MG63 (cell line): ENCODE results near the gene COL11A2. TPM values are rescaled to one million over a fixed set of nuclear protein-coding genes. Genes with fewer than 3 reads are reported as not detected.

Experiments
- DNase-seq: peaks from one replicate; pipeline ENCODE4 v3.0.0-alpha.2; 2020
- H3K27me3 ChIP-seq: fragments of 250-450 bp; sonication (Bioruptor Pico); 2 replicates; pipeline ENCODE4 v1.5.1; 2020; ENCODE audit warnings: mild to moderate bottlenecking, moderate library complexity
- H3K36me3 ChIP-seq: fragments of 250-450 bp; sonication (Bioruptor Pico); 2 replicates; pipeline ENCODE4 v1.5.1; 2020; ENCODE audit warnings: mild to moderate bottlenecking, moderate library complexity
- H3K4me3 ChIP-seq: fragments of 250-450 bp; sonication (Bioruptor Pico); 2 replicates; pipeline ENCODE4 v1.5.1; 2020; ENCODE audit warnings: mild to moderate bottlenecking, moderate library complexity
- H3K9me3 ChIP-seq: fragments of 250-450 bp; sonication (Bioruptor Pico); 2 replicates; pipeline ENCODE4 v1.5.1; 2020; ENCODE audit warnings: mild to moderate bottlenecking, moderate library complexity
- total RNA-seq: library from RNA; depleted of rRNA; stranded (reverse); fragments of >200 nt; shearing (Covaris generic); gene quantifications from 2 replicates; pipeline ENCODE4 v1.2.3, GENCODE V29; 2014; ENCODE audit warnings: low replicate concordance

COL11A2 gene
- total RNA-seq, 1 experiment from 2014 or later: 0.99 TPM

- Histone ChIP-seq H3K4me3 (no peak overlapping the region), H3K36me3 (peaks cover 36% of the 10 kb centered on the region), H3K27me3 (peaks cover 2% of the 10 kb centered on the region; the same call in 1 of the 2 replicates), H3K9me3 (no peaks in the 10 kb centered on the region)
- DNase-seq: no peak
Measured at GRCh38 chr6:33209856-33210255, 17.6 kb upstream of the COL11A2 start.

DNA sequence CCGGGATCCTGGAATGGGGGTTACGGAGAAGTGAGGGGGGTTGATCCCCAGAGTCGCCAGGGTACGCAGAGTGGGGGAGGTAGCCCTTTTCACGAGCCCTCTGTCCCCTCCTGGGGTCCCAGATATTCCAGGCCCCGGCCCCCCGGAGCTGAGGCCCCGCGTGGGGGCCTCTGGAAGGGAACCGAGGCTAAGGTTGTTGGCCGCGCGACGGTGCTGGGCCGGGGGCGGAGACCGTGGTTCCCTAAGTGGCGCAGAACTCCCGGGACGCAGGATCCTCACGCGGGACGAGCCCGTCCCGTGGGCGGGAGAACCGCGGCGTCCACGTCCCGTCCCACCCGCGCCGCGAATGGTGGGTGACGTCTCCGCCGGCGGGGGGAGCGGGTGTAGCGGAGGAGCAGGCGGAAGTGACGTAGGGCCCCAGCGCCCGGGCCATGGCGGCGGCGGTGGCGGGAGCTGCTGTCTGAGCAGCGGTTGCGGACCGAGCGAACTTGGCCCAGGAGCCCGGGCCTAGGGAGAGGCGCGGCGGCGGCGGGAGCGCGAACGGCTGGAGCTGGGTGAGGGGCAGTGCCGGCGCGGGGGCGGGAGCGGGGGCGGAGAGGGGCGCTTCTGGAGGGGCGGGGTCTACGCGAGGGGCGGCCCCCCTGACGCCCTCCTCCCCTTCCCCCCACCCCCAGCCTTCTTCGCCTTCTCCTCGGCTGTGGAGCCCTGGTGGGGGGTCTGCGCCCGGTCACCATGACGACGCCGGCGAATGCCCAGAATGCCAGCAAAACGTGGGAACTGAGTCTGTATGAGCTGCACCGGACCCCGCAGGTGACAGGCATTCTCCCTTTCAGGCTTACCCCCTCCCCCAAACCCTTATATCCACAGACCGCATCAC is 16.1 kb upstream of the COL11A2 start, which contains the start of gene RING1:
TSS of gene RING1 (plus strand) at position 410 of the 877 bp plus-strand sequence. CDS start at position 733, 323 bp downstream.
- H3K27me3 ChIP-seq: no peaks in the 10 kb centered on the region
- DNase-seq: peak; percentile 97
- H3K4me3 ChIP-seq: peak within 1 kb of the TSS; percentile 98
- no peaks in the 10 kb centered on the region for H3K9me3 ChIP-seq
- H3K36me3 ChIP-seq: peaks cover 51% of the 10 kb centered on the region

DNA sequence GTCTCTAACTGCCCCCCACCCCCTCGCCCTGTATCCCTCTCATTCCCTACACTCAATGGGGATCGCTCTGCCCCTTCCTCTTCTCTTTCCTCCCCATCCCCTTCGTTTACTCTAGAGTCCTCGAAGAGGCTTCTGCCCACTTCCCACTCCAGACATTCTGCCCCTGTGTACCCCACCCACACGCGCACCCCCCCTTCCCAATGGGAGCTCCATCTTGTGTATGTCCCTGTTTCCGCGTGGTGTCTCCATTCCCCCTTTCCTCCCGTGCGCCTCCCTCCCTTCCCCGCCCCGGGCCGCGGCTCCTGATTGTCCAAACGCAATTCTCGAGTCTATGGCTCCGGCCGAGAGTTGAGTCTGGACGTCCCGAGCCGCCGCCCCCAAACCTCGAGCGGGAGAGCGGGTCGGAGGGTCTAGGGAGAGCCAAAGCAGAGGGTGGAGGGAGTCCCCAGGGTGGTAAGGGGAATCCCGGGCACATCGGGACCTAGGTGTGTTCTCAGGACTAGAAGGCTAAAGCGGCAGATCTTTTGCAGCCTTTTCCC is 15.4 kb upstream of the COL11A2 start:
- Histone ChIP-seq H3K9me3 (no peaks in the 10 kb centered on the region), H3K4me3 (peak overlapping the region; percentile 98), H3K36me3 (peaks cover 58% of the 10 kb centered on the region), H3K27me3 (no peaks in the 10 kb centered on the region)
- DNase-seq: peak; percentile 88

- Histone ChIP-seq H3K9me3 (no peaks in the 10 kb centered on the region), H3K36me3 (peaks cover 64% of the 10 kb centered on the region), H3K27me3 (no peaks in the 10 kb centered on the region), H3K4me3 (peak overlapping the region; percentile 98)
- DNase-seq: peak; percentile 78
Measured at GRCh38 chr6:33206864-33207551, 14.7 kb upstream of the COL11A2 start.

- Histone ChIP-seq H3K9me3 (no peaks in the 10 kb centered on the region), H3K4me3 (peak overlapping the region; percentile 98), H3K36me3 (peaks cover 72% of the 10 kb centered on the region), H3K27me3 (no peaks in the 10 kb centered on the region)
- DNase-seq: no peak
Measured at GRCh38 chr6:33206027-33206863, 14.0 kb upstream of the COL11A2 start.

DNA sequence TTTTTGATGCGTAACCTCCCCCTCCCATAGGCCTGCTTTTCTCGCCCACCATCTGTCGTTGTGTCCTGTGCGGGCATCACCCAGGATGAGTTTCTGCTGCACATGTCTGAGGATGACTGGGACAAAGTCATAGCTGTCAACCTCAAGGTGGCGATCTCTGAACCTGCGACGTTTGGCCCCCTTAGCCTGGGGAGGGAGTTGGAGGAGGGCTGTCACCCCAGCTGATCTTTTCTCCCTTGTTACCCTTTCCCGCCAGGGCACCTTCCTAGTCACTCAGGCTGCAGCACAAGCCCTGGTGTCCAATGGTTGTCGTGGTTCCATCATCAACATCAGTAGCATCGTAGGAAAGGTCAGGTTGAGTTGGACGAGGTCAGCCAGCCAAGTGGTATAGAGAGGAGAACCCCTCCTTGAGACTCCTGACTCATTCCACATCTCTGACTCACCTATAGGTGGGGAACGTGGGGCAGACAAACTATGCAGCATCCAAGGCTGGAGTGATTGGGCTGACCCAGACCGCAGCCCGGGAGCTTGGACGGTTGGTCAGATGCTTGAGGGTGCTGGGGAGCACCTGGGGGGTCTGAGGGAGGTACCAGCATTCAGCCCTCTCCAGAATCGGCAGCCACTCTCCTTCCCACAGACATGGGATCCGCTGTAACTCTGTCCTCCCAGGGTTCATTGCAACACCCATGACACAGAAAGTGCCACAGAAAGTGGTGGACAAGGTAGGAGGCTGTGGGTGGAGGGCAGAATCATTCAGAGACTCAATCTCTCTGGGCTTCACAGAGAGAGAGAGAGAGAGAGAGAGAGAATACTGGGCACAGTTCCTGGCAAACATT is 13.1 kb upstream of the COL11A2 start:
- Histone ChIP-seq H3K36me3 (peaks cover 70% of the 10 kb centered on the region), H3K9me3 (no peaks in the 10 kb centered on the region), H3K27me3 (no peaks in the 10 kb centered on the region), H3K4me3 (no peak overlapping the region)
- DNase-seq: peak; percentile 58

- Histone ChIP-seq H3K36me3 (peaks cover 67% of the 10 kb centered on the region), H3K9me3 (no peaks in the 10 kb centered on the region), H3K4me3 (no peak within 1 kb of the TSS), H3K27me3 (no peaks in the 10 kb centered on the region)
- no peak for DNase-seq
Measured at GRCh38 chr6:33204415-33205190, 12.3 kb upstream of the COL11A2 start, which contains the start of gene HSD17B8. TSS of gene HSD17B8 (plus strand) at chr6:33204655. CDS start at chr6:33204669, 14 bp downstream.

- Histone ChIP-seq H3K36me3 (peaks cover 65% of the 10 kb centered on the region), H3K27me3 (no peaks in the 10 kb centered on the region), H3K4me3 (no peak overlapping the region), H3K9me3 (no peaks in the 10 kb centered on the region)
- DNase-seq: no peak
Measured at GRCh38 chr6:33204165-33204414, 11.8 kb upstream of the COL11A2 start.

DNA sequence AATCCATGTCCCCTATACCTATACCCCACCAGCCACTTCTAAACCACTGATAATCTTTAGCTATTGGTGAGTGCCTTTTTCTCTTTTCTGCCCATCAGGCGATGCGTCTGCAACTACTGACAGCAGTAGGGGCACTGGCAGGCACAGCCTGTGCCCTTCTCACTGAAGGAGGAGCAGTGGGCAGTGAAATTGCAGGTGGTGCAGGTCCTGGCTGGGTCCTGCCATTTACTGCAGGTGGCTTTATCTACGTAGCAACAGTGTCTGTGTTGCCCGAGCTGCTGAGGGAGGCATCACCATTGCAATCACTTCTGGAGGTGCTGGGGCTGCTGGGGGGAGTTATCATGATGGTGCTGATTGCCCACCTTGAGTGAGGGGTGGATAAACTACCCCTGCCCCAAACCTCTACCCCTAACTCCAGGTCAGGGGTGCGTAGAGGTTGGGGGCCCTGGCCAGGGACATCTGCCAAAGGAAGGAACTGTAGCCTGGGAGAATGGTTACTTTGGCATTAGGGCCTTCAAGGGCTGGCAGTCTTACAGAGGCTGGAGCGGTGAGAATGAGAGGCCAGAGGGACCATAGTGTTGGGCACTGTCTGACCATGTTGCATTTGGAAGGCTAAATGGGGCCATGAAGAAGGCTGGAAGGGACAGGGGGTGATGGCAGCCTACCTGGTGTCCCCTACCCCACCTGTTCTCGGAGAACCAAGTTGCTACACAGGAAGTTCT is 11.3 kb upstream of the COL11A2 start:
- H3K9me3 ChIP-seq: no peaks in the 10 kb centered on the region
- H3K4me3 ChIP-seq: no peak overlapping the region
- H3K36me3 ChIP-seq: peaks cover 61% of the 10 kb centered on the region
- no peaks in the 10 kb centered on the region for H3K27me3 ChIP-seq
- DNase-seq: no peak

GRCh38 chr6:33202799-33203198 is 10.5 kb upstream of the COL11A2 start:
- DNase-seq: no peak

GRCh38 chr6:33201935-33202334 is 9.7 kb upstream of the COL11A2 start:
- Histone ChIP-seq H3K36me3 (peaks cover 74% of the 10 kb centered on the region), H3K27me3 (no peaks in the 10 kb centered on the region), H3K4me3 (peak overlapping the region; percentile 96), H3K9me3 (no peaks in the 10 kb centered on the region)
- no peak for DNase-seq

More at GRCh38 chr6:33202799-33203198, 10.5 kb upstream of the COL11A2 start:
- Histone ChIP-seq H3K27me3 (no peaks in the 10 kb centered on the region), H3K9me3 (no peaks in the 10 kb centered on the region), H3K4me3 (no peak overlapping the region), H3K36me3 (peaks cover 65% of the 10 kb centered on the region)

GRCh38 chr6:33201147-33201545 is 8.9 kb upstream of the COL11A2 start:
- H3K36me3 ChIP-seq: peaks cover 81% of the 10 kb centered on the region
- no peaks in the 10 kb centered on the region for H3K9me3 ChIP-seq
- peak; percentile 56 for DNase-seq
- H3K27me3 ChIP-seq: no peaks in the 10 kb centered on the region
- H3K4me3 ChIP-seq: peak overlapping the region; percentile 96

DNA sequence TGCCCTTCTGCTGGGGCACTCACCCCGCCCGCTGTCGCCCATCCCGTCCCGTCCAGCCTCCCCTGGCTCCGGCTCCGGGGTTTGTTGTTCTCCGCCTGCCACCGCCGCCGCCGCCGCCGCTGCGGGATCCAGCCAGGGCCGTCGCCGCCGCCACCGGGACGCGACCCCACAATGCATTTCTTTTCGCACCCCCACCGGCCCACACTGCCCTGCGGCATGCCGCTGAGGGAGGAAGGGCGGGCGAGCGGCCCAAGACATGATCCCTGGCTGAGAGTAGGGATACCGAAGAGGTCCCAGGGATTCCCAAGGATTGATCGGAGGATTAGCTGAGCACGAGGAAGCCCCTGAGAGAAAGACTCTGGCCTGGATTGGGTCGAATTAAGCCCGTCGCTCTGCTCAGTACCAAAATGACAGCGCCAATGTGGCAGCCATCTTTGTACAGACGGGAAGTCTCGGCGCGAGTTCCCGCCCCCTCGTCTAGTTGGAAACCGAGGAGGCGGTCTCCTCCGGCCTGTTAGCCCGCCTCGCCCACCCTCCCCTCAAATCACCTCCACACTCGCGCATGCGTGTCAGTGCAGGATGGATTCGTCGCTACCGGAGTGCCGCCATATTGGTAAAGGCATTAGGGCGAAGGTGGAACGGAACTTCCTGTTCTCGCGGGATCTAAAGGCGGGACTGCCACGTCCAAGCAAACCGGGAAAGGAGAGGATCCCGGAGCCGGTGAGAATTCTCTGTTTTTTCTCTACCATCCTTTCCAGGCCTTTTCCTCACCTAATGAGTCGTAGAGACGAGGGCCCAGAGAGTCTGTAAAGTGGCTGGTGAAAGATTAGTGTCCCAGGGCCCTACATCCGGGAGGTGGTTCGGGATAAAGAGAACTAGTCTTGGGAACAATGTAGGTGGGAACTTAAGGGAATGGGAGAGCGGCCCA is 8.2 kb upstream of the COL11A2 start, which contains the start of the genes RXRB and SLC39A7:
TSS of gene RXRB (minus strand) at position 447 of the 928 bp plus-strand sequence. CDS start at position 258, 189 bp downstream.
TSS of gene SLC39A7 (plus strand) at position 649 of the 928 bp plus-strand sequence. CDS start 379 bp downstream, outside the sequence.
- Histone ChIP-seq H3K27me3 (no peaks in the 10 kb centered on the region), H3K4me3 (peak within 1 kb of the TSS; percentile 96), H3K36me3 (peaks cover 86% of the 10 kb centered on the region), H3K9me3 (no peaks in the 10 kb centered on the region)
- peak; percentile 100 for DNase-seq
